PC-3 (cell line): ENCODE results near the gene SERPINA5.

Experiments used
- CTCF ChIP-seq: fragments of 300-600 bp; sonication (generic); conservative IDR thresholded peaks from 2 replicates; pipeline ENCODE4 v1.5.1; 2017; ENCODE audit warnings: antibody characterized with exemption, low read depth, mild to moderate bottlenecking, low read length
- EZH2 ChIP-seq: fragments of 300-600 bp; sonication (generic); IDR thresholded peaks from one replicate; pipeline ENCODE4 v1.6.1; 2017; ENCODE audit warnings: antibody characterized with exemption, mild to moderate bottlenecking, low read length; ENCODE audit not compliant: unreplicated experiment
- EZH2phosphoT487 ChIP-seq: fragments of 300-600 bp; sonication (generic); IDR thresholded peaks from 2 replicates; pipeline ENCODE4 v1.6.1; 2018; ENCODE audit warnings: mild to moderate bottlenecking, antibody characterized with exemption, low read length, borderline replicate concordance

GRCh38 chr14:94573475-94574277 lies 7.5 kb upstream of the SERPINA5 start:
- TF ChIP-seq CTCF (no peak), EZH2 (no peak), EZH2phosphoT487 (no peak)
